GM23338 (cell line): ENCODE measurements around the gene ST8SIA6.

ENCODE experiments used
- CREB1 ChIP-seq: fragments of 250-450 bp; sonication (Bioruptor Pico); IDR thresholded peaks from 2 replicates; pipeline ENCODE4 v1.5.0; 2020; ENCODE audit warnings: low read depth, mild to moderate bottlenecking, moderate library complexity
- CTCF ChIP-seq, 2 experiments: fragments of 200-600 bp in 1 of 2; sonication (generic) in 1 of 2; conservative IDR thresholded peaks; 2 replicates each; pipeline versions ENCODE4 v1.5.1 to v1.6.1; 2016 to 2017; ENCODE audit warnings: antibody characterized with exemption in 2 of 2, low read depth in 2 of 2, mild to moderate bottlenecking in 2 of 2, moderate library complexity in 1 of 2
- EZH2 ChIP-seq: fragments of 200-600 bp; sonication (generic); IDR thresholded peaks from one replicate; pipeline ENCODE4 v1.8.0; 2017; ENCODE audit warnings: antibody characterized with exemption, mild to moderate bottlenecking, low read depth; ENCODE audit not compliant: unreplicated experiment
- EZH2phosphoT487 ChIP-seq: fragments of 200-600 bp; sonication (generic); IDR thresholded peaks from one replicate; pipeline ENCODE4 v1.8.1; 2018; ENCODE audit warnings: antibody characterized with exemption; ENCODE audit not compliant: unreplicated experiment
- JUNB ChIP-seq: IDR thresholded peaks from one replicate; pipeline ENCODE4 v1.6.1; 2016; ENCODE audit warnings: antibody characterized with exemption; ENCODE audit not compliant: unreplicated experiment
- POLR2AphosphoS5 ChIP-seq: IDR thresholded peaks from 2 replicates; pipeline ENCODE4 v1.6.1; 2016; ENCODE audit warnings: antibody characterized with exemption, low read depth
- REST ChIP-seq: IDR thresholded peaks from one replicate; pipeline ENCODE4 v1.6.1; 2018; ENCODE audit warnings: antibody characterized with exemption; ENCODE audit not compliant: unreplicated experiment
- STAT1 ChIP-seq: IDR thresholded peaks from one replicate; pipeline ENCODE4 v1.6.1; 2016; ENCODE audit warnings: antibody characterized with exemption; ENCODE audit not compliant: unreplicated experiment
- ZNF114 ChIP-seq: fragments of 250-450 bp; sonication (Bioruptor Pico); IDR thresholded peaks from 2 replicates; pipeline ENCODE4 v1.5.0; 2020; ENCODE audit warnings: mild to moderate bottlenecking, moderate library complexity
- ZNF331 ChIP-seq: fragments of 250-450 bp; sonication (Bioruptor Pico); IDR thresholded peaks from 2 replicates; pipeline ENCODE4 v1.5.0; 2020; ENCODE audit warnings: low read depth, mild to moderate bottlenecking, moderate library complexity
- ZNF462 ChIP-seq: fragments of 250-450 bp; sonication (Bioruptor Pico); IDR thresholded peaks from 2 replicates; pipeline ENCODE4 v1.5.0; 2020; ENCODE audit warnings: mild to moderate bottlenecking, moderate library complexity

GRCh38 chr10:17427666-17428350 lies 26.6 kb downstream of the ST8SIA6 start:
- TF ChIP-seq CTCF (conservative IDR thresholded peaks at IDR 0.05; ENCODE audit: low read depth in 2 of 2) (no peak), EZH2 (no peak), REST (no peak), POLR2AphosphoS5 (no peak), EZH2phosphoT487 (no peak), STAT1 (no peak), CREB1 (no peak), ZNF331 (CRISPR knock-in tag) (no peak), ZNF114 (CRISPR knock-in tag) (no peak), ZNF462 (CRISPR knock-in tag) (no peak), JUNB (no peak)
